Measurements from ENCODE around the gene VWCE. TPM values are rescaled to one million over a fixed set of nuclear protein-coding genes. Genes with fewer than 3 reads are reported as not detected.

VWCE gene
- total and polyA plus RNA-seq, 9 of the 15 experiments (the other 6 are each of a cell fraction or from before 2014, with no cell fraction given) = 0.06 to 1.6 (median 0.63) TPM; not detected in 1

- TF ChIP-seq, protein P1, sequence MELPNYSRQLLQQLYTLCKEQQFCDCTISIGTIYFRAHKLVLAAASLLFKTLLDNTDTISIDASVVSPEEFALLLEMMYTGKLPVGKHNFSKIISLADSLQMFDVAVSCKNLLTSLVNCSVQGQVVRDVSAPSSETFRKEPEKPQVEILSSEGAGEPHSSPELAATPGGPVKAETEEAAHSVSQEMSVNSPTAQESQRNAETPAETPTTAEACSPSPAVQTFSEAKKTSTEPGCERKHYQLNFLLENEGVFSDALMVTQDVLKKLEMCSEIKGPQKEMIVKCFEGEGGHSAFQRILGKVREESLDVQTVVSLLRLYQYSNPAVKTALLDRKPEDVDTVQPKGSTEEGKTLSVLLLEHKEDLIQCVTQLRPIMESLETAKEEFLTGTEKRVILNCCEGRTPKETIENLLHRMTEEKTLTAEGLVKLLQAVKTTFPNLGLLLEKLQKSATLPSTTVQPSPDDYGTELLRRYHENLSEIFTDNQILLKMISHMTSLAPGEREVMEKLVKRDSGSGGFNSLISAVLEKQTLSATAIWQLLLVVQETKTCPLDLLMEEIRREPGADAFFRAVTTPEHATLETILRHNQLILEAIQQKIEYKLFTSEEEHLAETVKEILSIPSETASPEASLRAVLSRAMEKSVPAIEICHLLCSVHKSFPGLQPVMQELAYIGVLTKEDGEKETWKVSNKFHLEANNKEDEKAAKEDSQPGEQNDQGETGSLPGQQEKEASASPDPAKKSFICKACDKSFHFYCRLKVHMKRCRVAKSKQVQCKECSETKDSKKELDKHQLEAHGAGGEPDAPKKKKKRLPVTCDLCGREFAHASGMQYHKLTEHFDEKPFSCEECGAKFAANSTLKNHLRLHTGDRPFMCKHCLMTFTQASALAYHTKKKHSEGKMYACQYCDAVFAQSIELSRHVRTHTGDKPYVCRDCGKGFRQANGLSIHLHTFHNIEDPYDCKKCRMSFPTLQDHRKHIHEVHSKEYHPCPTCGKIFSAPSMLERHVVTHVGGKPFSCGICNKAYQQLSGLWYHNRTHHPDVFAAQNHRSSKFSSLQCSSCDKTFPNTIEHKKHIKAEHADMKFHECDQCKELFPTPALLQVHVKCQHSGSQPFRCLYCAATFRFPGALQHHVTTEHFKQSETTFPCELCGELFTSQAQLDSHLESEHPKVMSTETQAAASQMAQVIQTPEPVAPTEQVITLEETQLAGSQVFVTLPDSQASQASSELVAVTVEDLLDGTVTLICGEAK (IDR thresholded peaks at IDR 0.05) = peak; percentile 43; the same call in 1 of the 2 replicates
- TF ChIP-seq, protein P1 (CRISPR knock-in tag; IDR thresholded peaks at IDR 0.05) = no peak
- TF ChIP-seq SAFB (IDR thresholded peaks at IDR 0.05; ENCODE audit: borderline replicate concordance, low read depth, low read length) (no peak), RAD21 (CRISPR knock-in tag; conservative IDR thresholded peaks at IDR 0.05 in 1 of 2, IDR thresholded peaks at IDR 0.05 in 1 of 2) (peak; percentile 97 to 99), RBBP5 (IDR thresholded peaks at IDR 0.05; ENCODE audit: borderline replicate concordance, insufficient read depth, low read length, poor library complexity, severe bottlenecking) (no peak), HMG20A (CRISPR knock-in tag; conservative IDR thresholded peaks at IDR 0.05) (no peak), ZNF146 (CRISPR knock-in tag; IDR thresholded peaks at IDR 0.05; ENCODE audit: unreplicated experiment) (no peak), GABPA (tag; conservative IDR thresholded peaks at IDR 0.05; ENCODE audit: low read depth) (peak; percentile 77), NCOA2 (IDR thresholded peaks at IDR 0.05; ENCODE audit: partially characterized antibody in 2 of 2) (no peak), EHMT2 (IDR thresholded peaks at IDR 0.05) (no peak), ARID3B (CRISPR knock-in tag; IDR thresholded peaks at IDR 0.05; ENCODE audit: borderline replicate concordance) (no peak), KHSRP (IDR thresholded peaks at IDR 0.05) (no peak), ZNF785 (CRISPR knock-in tag; IDR thresholded peaks at IDR 0.05) (no peak), SP1 (CRISPR knock-in tag; IDR thresholded peaks at IDR 0.05) (no peak), OTX1 (CRISPR knock-in tag; IDR thresholded peaks at IDR 0.05) (no peak)
- TF ChIP-seq, protein P2, sequence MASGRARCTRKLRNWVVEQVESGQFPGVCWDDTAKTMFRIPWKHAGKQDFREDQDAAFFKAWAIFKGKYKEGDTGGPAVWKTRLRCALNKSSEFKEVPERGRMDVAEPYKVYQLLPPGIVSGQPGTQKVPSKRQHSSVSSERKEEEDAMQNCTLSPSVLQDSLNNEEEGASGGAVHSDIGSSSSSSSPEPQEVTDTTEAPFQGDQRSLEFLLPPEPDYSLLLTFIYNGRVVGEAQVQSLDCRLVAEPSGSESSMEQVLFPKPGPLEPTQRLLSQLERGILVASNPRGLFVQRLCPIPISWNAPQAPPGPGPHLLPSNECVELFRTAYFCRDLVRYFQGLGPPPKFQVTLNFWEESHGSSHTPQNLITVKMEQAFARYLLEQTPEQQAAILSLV (tag; IDR thresholded peaks at IDR 0.05) = no peak
These were observed 41.2 kb upstream of the VWCE start (continued) for GRCh38 chr11:61336171-61336935.
